Activated T-helper 17 cell treated with anti-CD3 and anti-CD28 coated beads, Interleukin-2, amount 50 U/mL, for 72 hours (primary cell): ENCODE measurements around the gene NEK4. TPM values are rescaled to one million over a fixed set of nuclear protein-coding genes. Genes with fewer than 3 reads are reported as not detected.
A peak's percentile ranks its signal among the peaks of the same experiment; 100 is the strongest.
"Not testable (repeated sequence)": the region's sequence is repeated elsewhere in the genome, so short reads cannot be mapped to it uniquely, and the experiment has no call there.

Experiments used
- ATAC-seq: fragments of 150-1000 bp; cut with Tn5 transposase; replicated peaks from 2 replicates; pipeline ENCODE4 v1.10.0; 2021; ENCODE audit warnings: mild to moderate bottlenecking, moderate library complexity
- H3K27ac Mint-ChIP-seq: one replicate; pipeline ENCODE4 v1.8.0; 2022; ENCODE audit warnings: mixed read lengths
- H3K27me3 Mint-ChIP-seq: one replicate; pipeline ENCODE4 v1.8.0; 2022; ENCODE audit warnings: mixed read lengths
- H3K36me3 Mint-ChIP-seq: one replicate; pipeline ENCODE4 v1.8.0; 2022; ENCODE audit warnings: low read depth, mild to moderate bottlenecking, mixed read lengths
- H3K4me1 Mint-ChIP-seq: one replicate; pipeline ENCODE4 v1.8.0; 2022; ENCODE audit warnings: mixed read lengths
- H3K4me3 Mint-ChIP-seq: one replicate; pipeline ENCODE4 v1.8.0; 2022; ENCODE audit warnings: mild to moderate bottlenecking, mixed read lengths
- H3K9me3 Mint-ChIP-seq: one replicate; pipeline ENCODE4 v1.8.0; 2022; ENCODE audit warnings: mixed read lengths
- total RNA-seq, 2 donors: library from RNA; stranded (reverse); gene quantifications; one replicate each; pipeline ENCODE4 v1.2.3, GENCODE V29; 2022

Gene NEK4
- total RNA-seq, 2 donors from 2014 or later: 3.1 to 17.7 TPM

- Mint-ChIP-seq H3K27me3 (peaks cover 3% of the 10 kb centered on the region), H3K27ac (no peak overlapping the region), H3K4me1 (no peaks in the 10 kb centered on the region), H3K36me3 (no peaks in the 10 kb centered on the region), H3K9me3 (no peaks in the 10 kb centered on the region), H3K4me3 (no peak overlapping the region)
- no peak for ATAC-seq
Observed at GRCh38 chr3:52777959-52778805, 7.4 kb upstream of the NEK4 start.

GRCh38 chr3:52777127-52777958, 6.6 kb upstream of the NEK4 start, which contains the start of gene ITIH1:
Gene ITIH1 (plus strand): TSS chr3:52777599. CDS start chr3:52777616, 17 bp downstream.
- peaks cover 3% of the 10 kb centered on the region for H3K27me3 Mint-ChIP-seq

GRCh38 chr3:52776486-52776885, 5.7 kb upstream of the NEK4 start:
- H3K27me3 Mint-ChIP-seq, H3K36me3 Mint-ChIP-seq: not testable (repeated sequence)

More at GRCh38 chr3:52777127-52777958, 6.6 kb upstream of the NEK4 start, which contains the start of gene ITIH1:
- ATAC-seq: no peak
- H3K4me3 Mint-ChIP-seq: no peak within 1 kb of the TSS
- no peaks in the 10 kb centered on the region for H3K36me3 Mint-ChIP-seq
- no peaks in the 10 kb centered on the region for H3K4me1 Mint-ChIP-seq
- H3K9me3 Mint-ChIP-seq: no peaks in the 10 kb centered on the region
- H3K27ac Mint-ChIP-seq: no peak within 1 kb of the TSS

DNA sequence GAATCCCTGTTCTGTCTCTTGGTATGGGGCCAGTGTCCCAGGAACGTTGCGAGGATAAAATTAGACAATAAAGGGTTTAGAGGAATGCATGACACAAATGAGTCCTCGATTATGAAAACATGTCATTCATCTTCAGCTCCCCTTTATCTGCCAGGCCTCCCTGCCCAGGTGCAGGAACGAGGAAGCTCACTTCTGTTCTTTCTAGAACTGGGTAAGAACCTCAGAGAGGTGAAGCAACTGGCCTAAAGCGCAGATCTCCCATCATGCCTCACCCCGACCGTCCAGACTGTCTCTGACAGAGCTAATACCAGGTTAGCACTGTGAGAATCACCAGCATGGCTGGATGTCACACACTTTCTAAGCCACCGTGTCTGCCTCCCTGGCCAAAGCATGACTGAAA, 5.1 kb upstream of the NEK4 start:
- ATAC-seq: no peak
- Mint-ChIP-seq H3K4me1 (peaks cover 9% of the 10 kb centered on the region), H3K27ac (no peak overlapping the region), H3K9me3 (no peaks in the 10 kb centered on the region), H3K36me3 (no peaks in the 10 kb centered on the region), H3K27me3 (peaks cover 3% of the 10 kb centered on the region), H3K4me3 (no peak overlapping the region)

More at GRCh38 chr3:52776486-52776885, 5.7 kb upstream of the NEK4 start:
- not testable (repeated sequence) for H3K27ac Mint-ChIP-seq, ATAC-seq, H3K4me3 Mint-ChIP-seq, H3K9me3 Mint-ChIP-seq, H3K4me1 Mint-ChIP-seq

- H3K27ac Mint-ChIP-seq: no peak overlapping the region
- no peaks in the 10 kb centered on the region for H3K36me3 Mint-ChIP-seq
- no peaks in the 10 kb centered on the region for H3K9me3 Mint-ChIP-seq
- H3K4me3 Mint-ChIP-seq: no peak overlapping the region
- no peak for ATAC-seq
- H3K27me3 Mint-ChIP-seq: peaks cover 3% of the 10 kb centered on the region
- peaks cover 9% of the 10 kb centered on the region for H3K4me1 Mint-ChIP-seq
Observed at GRCh38 chr3:52774901-52775864, 4.4 kb upstream of the NEK4 start.

DNA sequence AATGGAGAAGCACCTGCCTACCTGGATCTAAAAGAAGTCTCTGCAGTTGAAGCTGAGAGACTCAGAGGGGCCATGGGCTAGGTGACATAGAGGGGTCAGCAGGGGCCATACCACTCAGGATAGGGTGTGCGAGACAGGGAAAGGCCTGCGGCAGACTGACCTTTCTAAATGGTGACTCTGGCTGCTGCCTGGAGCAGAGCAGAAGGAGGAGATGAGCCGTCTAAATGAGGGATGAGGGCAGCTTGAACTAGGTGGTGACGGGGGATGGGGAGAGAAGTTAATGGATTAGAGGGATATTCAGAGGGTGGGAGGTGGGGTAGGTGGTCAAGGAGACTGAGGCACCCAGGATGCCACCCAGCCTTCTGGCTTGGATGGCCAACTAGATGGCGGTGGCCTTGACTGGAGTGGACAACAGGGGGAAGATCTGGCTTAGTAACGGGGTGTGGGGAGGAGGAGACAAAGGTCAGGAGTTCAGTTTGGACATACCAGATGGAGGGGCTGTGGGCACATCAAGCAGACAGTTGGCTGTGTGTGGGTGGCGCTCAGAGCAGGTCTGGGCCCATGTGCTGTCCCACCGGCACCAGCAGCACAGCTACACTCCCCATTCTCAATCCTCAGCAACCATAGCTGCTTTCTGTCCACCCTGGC, 3.5 kb upstream of the NEK4 start:
- no peaks in the 10 kb centered on the region for H3K36me3 Mint-ChIP-seq
- H3K4me1 Mint-ChIP-seq: peaks cover 15% of the 10 kb centered on the region
- no peaks in the 10 kb centered on the region for H3K9me3 Mint-ChIP-seq
- no peak overlapping the region for H3K27ac Mint-ChIP-seq
- H3K4me3 Mint-ChIP-seq: no peak overlapping the region
- no peak for ATAC-seq
- H3K27me3 Mint-ChIP-seq: peaks cover 8% of the 10 kb centered on the region

GRCh38 chr3:52773361-52774065, 2.8 kb upstream of the NEK4 start:
- Mint-ChIP-seq H3K9me3 (no peaks in the 10 kb centered on the region), H3K27ac (no peak overlapping the region), H3K4me3 (no peak overlapping the region), H3K36me3 (no peaks in the 10 kb centered on the region), H3K4me1 (peaks cover 15% of the 10 kb centered on the region), H3K27me3 (peaks cover 8% of the 10 kb centered on the region)
- ATAC-seq: no peak

DNA sequence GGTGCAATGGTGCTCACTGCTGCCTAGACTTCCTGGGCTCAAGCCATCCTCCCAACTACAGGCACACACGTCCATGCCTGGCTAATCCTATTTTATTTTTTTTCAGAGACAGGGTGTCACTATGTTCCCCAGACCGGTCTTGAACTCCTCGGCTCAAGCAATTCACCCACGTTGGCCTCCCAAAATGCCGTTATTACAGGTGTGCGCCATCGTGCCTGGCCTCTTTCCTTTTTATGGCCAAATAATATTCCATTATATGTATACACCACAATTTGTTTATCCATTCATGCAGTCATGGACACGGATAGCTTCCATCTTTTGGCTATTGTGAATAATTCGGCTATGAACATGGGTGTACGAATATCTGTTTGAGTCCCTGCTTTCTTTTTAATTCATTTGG, 962 bp upstream of the NEK4 start:
- Mint-ChIP-seq H3K9me3 (no peaks in the 10 kb centered on the region), H3K4me3 (peak overlapping the region; percentile 86), H3K27me3 (peaks cover 6% of the 10 kb centered on the region), H3K36me3 (no peaks in the 10 kb centered on the region), H3K4me1 (peaks cover 15% of the 10 kb centered on the region), H3K27ac (peak overlapping the region; percentile 72)
- no peak for ATAC-seq

- peaks cover 15% of the 10 kb centered on the region for H3K4me1 Mint-ChIP-seq
- peak overlapping the region; percentile 72 for H3K27ac Mint-ChIP-seq
- no peaks in the 10 kb centered on the region for H3K9me3 Mint-ChIP-seq
Observed at GRCh38 chr3:52771334-52771681, 568 bp upstream of the NEK4 start.

DNA sequence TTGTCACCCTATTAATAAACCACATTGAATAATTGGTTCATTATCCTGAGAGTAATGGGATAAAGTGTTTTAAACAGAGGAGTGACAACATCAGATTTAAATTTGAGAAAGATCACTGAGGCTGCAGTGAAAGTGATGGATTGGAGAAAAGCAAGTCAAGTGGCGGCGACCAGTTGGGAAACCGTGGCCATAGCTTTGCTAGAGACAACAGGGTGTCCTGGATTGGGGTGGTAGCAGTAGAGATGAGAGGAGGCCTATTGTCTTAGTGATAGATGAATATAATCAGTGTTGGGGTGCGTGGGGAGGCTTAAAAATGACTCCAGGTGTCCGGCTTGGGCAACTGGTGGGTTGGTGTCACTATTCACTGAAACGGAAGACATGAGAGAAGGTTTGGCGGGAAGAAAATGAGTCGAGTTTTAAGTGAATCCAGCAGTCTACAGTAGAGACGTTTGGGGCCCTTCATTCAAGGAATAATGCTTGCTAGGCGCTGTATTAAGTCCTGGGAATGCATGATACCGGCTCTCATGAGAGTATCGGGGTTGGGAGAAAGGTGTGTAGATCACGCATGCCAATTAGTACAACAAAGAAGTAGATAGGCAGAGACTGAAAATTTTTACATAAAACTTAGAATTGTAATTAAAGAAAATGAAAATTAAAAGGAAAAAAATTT, 819 bp downstream of the NEK4 start:
- peaks cover 6% of the 10 kb centered on the region for H3K27me3 Mint-ChIP-seq
- ATAC-seq: no peak
- peaks cover 10% of the 10 kb centered on the region for H3K36me3 Mint-ChIP-seq
- peak overlapping the region; percentile 86 for H3K4me3 Mint-ChIP-seq
- H3K27ac Mint-ChIP-seq: peak overlapping the region; percentile 41
- no peaks in the 10 kb centered on the region for H3K9me3 Mint-ChIP-seq
- peaks cover 15% of the 10 kb centered on the region for H3K4me1 Mint-ChIP-seq

More at GRCh38 chr3:52771334-52771681, 568 bp upstream of the NEK4 start:
- Mint-ChIP-seq H3K36me3 (no peaks in the 10 kb centered on the region), H3K27me3 (peaks cover 6% of the 10 kb centered on the region), H3K4me3 (peak overlapping the region; percentile 86)
- peak; percentile 13 for ATAC-seq

DNA sequence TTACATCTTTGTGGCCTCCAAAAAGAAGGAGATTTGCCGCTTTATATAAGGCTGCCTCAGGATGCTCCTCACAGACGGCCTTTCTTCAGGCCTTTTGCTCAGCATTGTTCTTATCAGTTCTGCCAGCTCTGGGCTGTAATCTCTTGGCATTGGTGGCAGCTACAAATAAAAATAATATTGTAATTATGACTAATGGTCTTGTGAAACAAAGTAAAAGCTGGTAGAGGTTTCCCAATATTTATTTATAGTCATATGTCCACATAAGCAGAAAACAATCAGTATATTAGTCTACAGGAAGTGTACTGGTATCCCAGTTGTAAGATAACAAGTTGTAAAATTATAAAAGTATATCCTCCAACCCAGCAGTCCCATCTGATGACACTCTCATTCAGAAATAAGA, 7.3 kb downstream of the NEK4 start:
- Mint-ChIP-seq H3K9me3 (no peaks in the 10 kb centered on the region), H3K27ac (no peak overlapping the region), H3K4me1 (no peaks in the 10 kb centered on the region), H3K36me3 (peaks cover 30% of the 10 kb centered on the region), H3K27me3 (no peaks in the 10 kb centered on the region), H3K4me3 (no peak overlapping the region)
- no peak for ATAC-seq

GRCh38 chr3:52756141-52756540, 14.6 kb downstream of the NEK4 start:
- Mint-ChIP-seq H3K27ac (no peak overlapping the region), H3K4me1 (no peaks in the 10 kb centered on the region)

GRCh38 chr3:52754373-52754772, 16.4 kb downstream of the NEK4 start:
- H3K9me3 Mint-ChIP-seq: no peaks in the 10 kb centered on the region
- ATAC-seq: no peak

More at GRCh38 chr3:52756141-52756540, 14.6 kb downstream of the NEK4 start:
- Mint-ChIP-seq H3K36me3 (peaks cover 26% of the 10 kb centered on the region), H3K9me3 (no peaks in the 10 kb centered on the region), H3K4me3 (no peak overlapping the region), H3K27me3 (no peaks in the 10 kb centered on the region)
- no peak for ATAC-seq

More at GRCh38 chr3:52754373-52754772, 16.4 kb downstream of the NEK4 start:
- no peaks in the 10 kb centered on the region for H3K4me1 Mint-ChIP-seq
- peaks cover 35% of the 10 kb centered on the region for H3K36me3 Mint-ChIP-seq
- no peaks in the 10 kb centered on the region for H3K27me3 Mint-ChIP-seq
- no peak overlapping the region for H3K4me3 Mint-ChIP-seq
- H3K27ac Mint-ChIP-seq: no peak overlapping the region
